Embryonic facial prominence (tissue), 1 donor: ENCODE results near the gene GHDC.
"Not testable (repeated sequence)": the region's sequence is repeated elsewhere in the genome, so short reads cannot be mapped to it uniquely, and the experiment has no call there.

Experiments used
- DNase-seq: peaks from one replicate; pipeline ENCODE4 v3.0.0-alpha.2; 2016; ENCODE audit errors: extremely low spot score

The GHDC gene

GRCh38 chr17:42193969-42194899, at the start of gene GHDC:
GHDC (minus strand) TSS chr17:42194494; CDS start chr17:42193581, 913 bp downstream.
- DNase-seq, result peak; percentile 39

GRCh38 chr17:42243493-42243982, 49.2 kb upstream of the GHDC start:
- no peak for DNase-seq

GRCh38 chr17:42241871-42242270, 47.6 kb upstream of the GHDC start:
- no peak for DNase-seq

GRCh38 chr17:42240863-42241262, 46.6 kb upstream of the GHDC start:
- not testable (repeated sequence) for DNase-seq

- DNase-seq, result no peak
Measured at GRCh38 chr17:42240201-42240600, 45.9 kb upstream of the GHDC start.

GRCh38 chr17:42239576-42239975, 45.3 kb upstream of the GHDC start:
- not testable (repeated sequence) for DNase-seq

GRCh38 chr17:42236760-42237159, 42.5 kb upstream of the GHDC start:
- no peak for DNase-seq

- DNase-seq, result no peak
Measured at GRCh38 chr17:42233994-42234393, 39.7 kb upstream of the GHDC start.

GRCh38 chr17:42233156-42233555, 38.9 kb upstream of the GHDC start:
- DNase-seq, result no peak

- no peak for DNase-seq
Measured at GRCh38 chr17:42230225-42230624, 35.9 kb upstream of the GHDC start.

- no peak for DNase-seq
Measured at GRCh38 chr17:42227849-42228700, 33.8 kb upstream of the GHDC start.

GRCh38 chr17:42225646-42226045, 31.4 kb upstream of the GHDC start:
- DNase-seq, result no peak

GRCh38 chr17:42224651-42225050, 30.4 kb upstream of the GHDC start:
- DNase-seq, result no peak

GRCh38 chr17:42221886-42222745, 27.8 kb upstream of the GHDC start:
- DNase-seq, result no peak

GRCh38 chr17:42219280-42219679, 25.0 kb upstream of the GHDC start:
- DNase-seq, result not testable (repeated sequence)

- no peak for DNase-seq
Measured at GRCh38 chr17:42214156-42214555, 19.9 kb upstream of the GHDC start.

GRCh38 chr17:42212382-42212781, 18.1 kb upstream of the GHDC start:
- no peak for DNase-seq

- not testable (repeated sequence) for DNase-seq
Measured at GRCh38 chr17:42211921-42212341, 17.6 kb upstream of the GHDC start.

- no peak for DNase-seq
Measured at GRCh38 chr17:42210046-42210445, 15.8 kb upstream of the GHDC start.

GRCh38 chr17:42206153-42206612, 11.9 kb upstream of the GHDC start:
- DNase-seq, result not testable (repeated sequence)

- DNase-seq, result no peak
Measured at GRCh38 chr17:42203354-42203753, 9.1 kb upstream of the GHDC start.
